ENCODE results near the gene SPANXC. TPM values are rescaled to one million over a fixed set of nuclear protein-coding genes. Genes with fewer than 3 reads are reported as not detected.
"Not testable (repeated sequence)": the region's sequence is repeated elsewhere in the genome, so short reads cannot be mapped to it uniquely, and the experiment has no call there.

SPANXC gene
- not detected for total RNA-seq

- not testable (repeated sequence) for DNase-seq (ENCODE audit: low read depth in 2 of 3, low spot score in 2 of 3)
Measured at GRCh38 chrX:141242417-141242816, at the start of gene SPANXC. Gene SPANXC (minus strand): TSS chrX:141242517. CDS start chrX:141242457, 60 bp downstream.

GRCh38 chrX:141279476-141279875, 37.2 kb upstream of the SPANXC start:
- DNase-seq (ENCODE audit: low read depth in 2 of 3, low spot score in 2 of 3): no peak

GRCh38 chrX:141278306-141278705, 36.0 kb upstream of the SPANXC start:
- peak in 2 of 3 donors; percentile 13 to 32 for DNase-seq (ENCODE audit: low read depth in 2 of 3, low spot score in 2 of 3)

- no peak for DNase-seq (ENCODE audit: low read depth in 2 of 3, low spot score in 2 of 3)
Measured at GRCh38 chrX:141258080-141258479, 15.8 kb upstream of the SPANXC start.

- no peak for DNase-seq (ENCODE audit: low read depth in 2 of 3, low spot score in 2 of 3)
Measured at GRCh38 chrX:141221611-141222010, 20.7 kb downstream of the SPANXC start.

GRCh38 chrX:141220342-141221008, 21.8 kb downstream of the SPANXC start:
- DNase-seq (ENCODE audit: low read depth in 2 of 3, low spot score in 2 of 3): no peak

GRCh38 chrX:141214196-141214595, 28.1 kb downstream of the SPANXC start:
- no peak for DNase-seq (ENCODE audit: low read depth in 2 of 3, low spot score in 2 of 3)

- no peak for DNase-seq (ENCODE audit: low read depth in 2 of 3, low spot score in 2 of 3)
Measured at GRCh38 chrX:141201962-141202361, 40.4 kb downstream of the SPANXC start.

Other genes with a start within 250 kb of the SPANXC start
- not detected for gene SPANXB1, start 239.9 kb downstream of the SPANXC start, total RNA-seq
- gene LDOC1, start 65.4 kb downstream of the SPANXC start, total RNA-seq: 8.1 TPM

Measured in hematopoietic multipotent progenitor cell (in vitro differentiated cells).